Measurements from ENCODE around the gene MIEF2.
"Not testable (repeated sequence)": the region's sequence is repeated elsewhere in the genome, so short reads cannot be mapped to it uniquely, and the experiment has no call there.

Gene MIEF2, protein sequence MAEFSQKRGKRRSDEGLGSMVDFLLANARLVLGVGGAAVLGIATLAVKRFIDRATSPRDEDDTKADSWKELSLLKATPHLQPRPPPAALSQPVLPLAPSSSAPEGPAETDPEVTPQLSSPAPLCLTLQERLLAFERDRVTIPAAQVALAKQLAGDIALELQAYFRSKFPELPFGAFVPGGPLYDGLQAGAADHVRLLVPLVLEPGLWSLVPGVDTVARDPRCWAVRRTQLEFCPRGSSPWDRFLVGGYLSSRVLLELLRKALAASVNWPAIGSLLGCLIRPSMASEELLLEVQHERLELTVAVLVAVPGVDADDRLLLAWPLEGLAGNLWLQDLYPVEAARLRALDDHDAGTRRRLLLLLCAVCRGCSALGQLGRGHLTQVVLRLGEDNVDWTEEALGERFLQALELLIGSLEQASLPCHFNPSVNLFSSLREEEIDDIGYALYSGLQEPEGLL

DNA sequence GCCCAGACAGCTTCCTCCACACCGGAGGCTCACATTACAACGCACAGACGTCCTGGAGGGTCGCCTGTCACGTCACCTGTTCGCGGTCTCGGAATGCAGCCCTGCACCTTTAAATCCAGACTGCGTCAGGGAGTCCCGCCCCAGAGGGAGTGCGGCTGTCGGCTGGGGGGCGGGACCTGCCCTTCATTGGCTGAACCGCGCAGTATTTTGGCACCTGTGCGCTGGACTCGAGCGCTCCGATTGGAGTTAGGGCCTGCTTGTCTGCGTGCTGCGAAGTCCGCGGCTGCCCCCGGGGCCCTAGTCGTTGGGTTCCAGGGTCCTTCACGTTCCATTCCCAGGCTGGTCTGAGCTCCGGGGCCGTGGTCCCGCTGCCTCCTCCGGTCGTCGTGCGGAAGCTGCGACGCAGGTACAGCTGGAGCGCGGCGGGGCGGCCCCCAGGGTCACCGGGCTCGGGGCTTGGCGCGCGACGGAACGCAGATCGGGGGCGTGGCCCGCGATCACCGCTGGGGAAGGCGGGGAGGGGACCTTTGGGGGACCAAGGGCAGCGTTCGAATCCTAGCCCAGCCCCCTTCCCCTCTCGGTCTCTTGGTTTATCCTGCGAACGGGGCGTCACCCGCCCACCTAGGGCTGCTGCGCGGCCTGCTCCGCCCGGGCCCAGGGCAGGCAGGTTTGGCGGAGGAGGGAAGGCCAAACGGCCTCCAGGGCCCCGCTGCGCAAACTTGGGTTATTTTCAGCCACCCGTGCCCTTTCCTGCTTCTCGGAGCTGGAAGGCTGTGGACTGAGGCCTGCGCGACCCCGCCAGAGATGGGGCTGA, at the start of gene MIEF2:
Gene MIEF2, plus strand, starts transcription at position 331 of the 814 bp plus-strand sequence. CDS start 2,059 bp downstream, outside the sequence.
- peak; percentile 88 for DNase-seq (ENCODE audit: low read depth)

DNA sequence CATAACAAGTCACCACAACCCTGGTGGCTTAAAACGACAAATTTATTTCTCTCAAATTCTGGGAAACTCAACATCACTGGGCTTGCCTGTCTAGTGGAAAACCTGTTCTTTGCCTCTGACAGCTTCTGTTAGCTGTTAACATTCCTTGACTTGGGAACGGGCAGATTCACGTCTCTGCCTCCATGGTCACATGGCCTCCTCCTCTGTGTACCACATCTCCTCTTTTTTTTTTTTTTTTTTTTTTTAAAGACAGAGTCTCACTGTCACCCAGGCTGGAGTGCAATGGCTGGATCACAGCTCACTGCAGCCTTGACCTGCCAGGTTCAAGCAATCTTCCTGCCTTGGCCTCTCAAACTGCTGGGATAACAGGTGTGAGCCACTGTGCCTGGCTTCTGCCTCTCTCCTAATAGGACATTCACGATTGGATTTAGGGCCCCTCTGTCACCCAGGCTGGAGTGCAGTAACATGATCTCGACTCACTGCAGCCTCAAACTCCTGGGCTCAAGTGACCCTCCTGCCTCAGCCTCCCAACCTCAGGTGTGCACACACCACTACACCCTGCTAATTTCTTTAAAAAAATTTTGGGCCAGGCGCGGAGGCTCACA, 46.7 kb upstream of the MIEF2 start:
- no peak for DNase-seq (ENCODE audit: low read depth)

DNA sequence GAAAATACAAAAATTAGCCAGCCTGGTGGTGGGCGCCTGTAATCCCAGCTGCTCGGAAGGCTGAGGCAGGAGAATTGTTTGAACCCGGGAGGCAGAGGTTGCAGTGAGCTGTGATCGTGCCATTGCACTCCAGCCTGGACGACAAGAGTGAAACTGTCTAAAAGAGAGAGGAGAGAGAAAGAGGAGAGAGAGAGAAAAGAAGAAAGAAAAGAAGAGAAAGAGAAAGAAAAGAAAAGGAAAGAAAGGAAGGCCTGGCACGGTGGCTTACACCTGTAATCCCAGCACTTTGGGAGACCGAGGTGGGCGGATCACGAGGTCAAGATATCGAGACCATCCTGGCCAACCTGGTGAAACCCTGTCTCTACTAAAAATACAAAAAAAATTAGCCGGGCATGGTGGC, 43.6 kb upstream of the MIEF2 start:
- DNase-seq (ENCODE audit: low read depth): not testable (repeated sequence)

DNA sequence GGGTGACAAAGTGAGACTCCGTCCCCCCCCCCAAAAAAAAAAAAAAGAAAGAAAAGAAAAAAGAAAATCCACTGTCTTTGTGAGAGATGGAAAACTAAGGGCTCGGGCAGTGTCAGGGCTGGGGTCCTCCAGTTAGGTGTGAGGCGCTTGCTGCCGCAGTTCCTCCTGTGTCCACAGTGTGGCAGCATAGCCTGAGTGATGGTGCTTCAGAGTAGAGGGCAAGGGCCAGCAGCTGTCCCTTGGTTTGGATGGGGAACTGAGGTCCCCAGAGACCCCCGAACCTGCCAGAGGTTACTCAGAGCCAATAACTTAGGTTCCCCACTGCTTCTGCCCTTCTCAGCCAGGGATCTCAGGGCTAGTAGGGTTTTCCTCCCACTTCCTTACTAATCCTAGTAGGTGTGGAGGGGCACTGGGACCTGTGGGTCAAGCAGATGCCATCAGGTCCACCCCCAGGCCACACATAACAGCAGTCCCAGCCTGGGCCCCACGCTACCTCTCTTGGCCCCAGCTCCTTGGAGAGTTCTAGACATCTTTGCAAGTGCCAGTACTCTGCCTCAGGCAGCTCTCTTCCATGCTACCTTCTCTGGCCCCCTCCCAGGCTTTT, 42.9 kb upstream of the MIEF2 start:
- DNase-seq (ENCODE audit: low read depth): peak; percentile 46

DNA sequence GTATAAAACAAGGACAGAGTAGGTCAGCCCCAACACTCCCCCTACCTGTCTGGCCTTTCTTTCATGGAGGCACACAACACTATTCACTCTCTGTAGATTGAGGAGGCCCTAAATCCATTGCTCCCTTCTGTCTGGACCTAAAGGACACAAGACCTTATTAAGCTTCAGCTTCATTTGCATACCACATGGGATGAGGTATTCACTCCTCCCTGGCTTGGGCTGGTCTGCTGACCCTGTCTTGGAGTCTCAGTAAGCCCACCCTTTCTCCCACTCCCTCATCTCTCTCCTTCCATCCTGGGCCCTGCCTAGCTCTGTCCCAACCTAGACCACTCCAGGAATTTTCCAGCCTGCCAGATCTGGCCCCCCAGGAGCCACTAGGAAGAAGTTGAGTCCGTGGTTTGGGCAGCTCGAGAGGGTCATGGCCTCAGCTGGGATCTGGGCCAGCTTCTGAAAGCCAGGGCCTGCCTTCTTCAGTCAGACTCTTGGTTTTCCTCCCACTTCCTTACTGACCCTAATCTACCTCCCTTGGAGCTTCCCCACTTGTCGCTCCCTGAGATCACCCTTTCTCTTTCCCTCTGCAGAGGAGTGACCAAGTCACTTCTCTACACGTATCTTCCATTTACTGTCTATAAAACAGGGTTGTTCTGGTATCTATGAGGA, 41.6 kb upstream of the MIEF2 start:
- DNase-seq (ENCODE audit: low read depth): no peak

DNA sequence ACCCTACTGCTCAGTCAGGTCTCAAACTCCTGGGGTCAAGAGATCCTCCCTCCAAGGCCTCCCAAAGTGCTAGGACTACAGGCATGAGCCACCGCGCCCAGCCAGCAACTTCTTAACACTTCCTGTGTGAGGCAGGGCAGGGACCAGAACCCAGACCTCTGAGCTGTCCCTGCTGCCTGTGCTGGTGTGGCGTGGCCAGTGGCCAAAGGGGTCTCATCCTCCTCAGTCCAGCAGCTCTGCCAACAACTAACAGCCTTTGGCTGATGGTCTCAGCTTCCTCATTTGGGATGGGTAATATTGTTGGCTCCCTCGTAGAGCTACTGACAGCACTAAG, 36.4 kb upstream of the MIEF2 start:
- no peak for DNase-seq (ENCODE audit: low read depth)

DNA sequence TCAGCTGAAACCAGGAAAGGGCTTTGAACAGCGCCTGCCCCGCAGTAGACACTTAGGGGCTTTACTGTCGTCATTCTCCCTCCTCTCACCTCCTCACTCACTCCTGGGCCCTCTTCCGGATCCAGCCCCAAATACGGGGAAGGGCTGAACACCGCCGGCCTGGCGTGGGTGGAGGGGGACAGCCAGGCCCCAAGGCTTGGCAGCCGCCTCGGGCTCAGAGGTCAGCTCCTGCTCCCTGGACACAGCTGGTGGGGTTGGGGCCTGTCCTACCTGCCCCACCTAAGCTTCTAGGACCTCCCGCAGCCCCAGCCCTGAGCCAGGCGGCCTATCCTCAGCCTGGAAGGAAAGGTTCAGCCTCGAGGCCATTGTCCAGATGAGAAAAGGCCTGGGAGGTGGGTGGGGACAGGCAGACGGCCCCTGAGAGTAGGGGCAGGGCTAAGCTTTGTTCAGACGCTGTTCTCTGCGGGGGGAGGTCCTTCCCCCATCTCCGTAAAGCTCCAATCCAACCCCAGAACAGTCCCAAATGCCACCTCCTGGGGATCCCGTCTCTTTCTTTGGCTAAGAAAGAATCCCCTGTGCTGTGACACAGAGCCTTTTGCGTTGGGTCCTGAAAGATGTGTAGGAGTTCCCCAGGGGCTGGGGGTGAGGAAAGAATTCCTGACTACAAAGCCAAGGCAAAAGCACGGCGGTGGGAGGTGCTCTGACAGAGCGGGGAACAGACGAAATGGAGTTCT, 35.9 kb upstream of the MIEF2 start:
- no peak for DNase-seq (ENCODE audit: low read depth)

DNA sequence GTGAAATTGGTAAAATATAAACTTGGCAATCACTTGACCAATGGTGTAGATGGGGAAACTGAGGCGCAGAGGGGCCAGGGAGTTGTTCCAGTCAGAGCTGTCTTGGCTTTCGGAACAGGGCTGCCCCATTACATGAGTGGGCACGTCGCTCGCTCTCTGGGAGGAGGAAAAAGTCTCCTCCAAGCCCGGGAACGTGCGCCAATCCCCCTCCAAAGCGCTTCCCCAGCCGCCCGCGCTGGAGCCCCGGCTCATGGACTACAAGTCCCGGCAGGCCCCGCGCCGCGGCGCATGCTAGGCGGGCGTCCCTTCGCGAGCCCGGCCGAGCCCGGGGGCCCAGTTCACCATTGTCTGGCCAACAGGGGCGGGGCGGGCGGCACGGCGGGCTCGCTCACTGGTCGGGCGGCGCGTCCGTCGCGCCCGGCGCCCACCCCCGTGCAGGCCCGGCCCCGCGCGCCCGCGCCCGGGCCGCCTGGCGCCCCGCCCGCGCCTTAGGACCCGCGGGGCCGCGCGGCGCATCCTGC, 35.3 kb upstream of the MIEF2 start, which contains the start of gene LLGL1:
Gene LLGL1, plus strand, starts transcription at position 515 of the 521 bp plus-strand sequence. CDS start 48 bp downstream, outside the sequence.
- DNase-seq (ENCODE audit: low read depth): peak; percentile 96

DNA sequence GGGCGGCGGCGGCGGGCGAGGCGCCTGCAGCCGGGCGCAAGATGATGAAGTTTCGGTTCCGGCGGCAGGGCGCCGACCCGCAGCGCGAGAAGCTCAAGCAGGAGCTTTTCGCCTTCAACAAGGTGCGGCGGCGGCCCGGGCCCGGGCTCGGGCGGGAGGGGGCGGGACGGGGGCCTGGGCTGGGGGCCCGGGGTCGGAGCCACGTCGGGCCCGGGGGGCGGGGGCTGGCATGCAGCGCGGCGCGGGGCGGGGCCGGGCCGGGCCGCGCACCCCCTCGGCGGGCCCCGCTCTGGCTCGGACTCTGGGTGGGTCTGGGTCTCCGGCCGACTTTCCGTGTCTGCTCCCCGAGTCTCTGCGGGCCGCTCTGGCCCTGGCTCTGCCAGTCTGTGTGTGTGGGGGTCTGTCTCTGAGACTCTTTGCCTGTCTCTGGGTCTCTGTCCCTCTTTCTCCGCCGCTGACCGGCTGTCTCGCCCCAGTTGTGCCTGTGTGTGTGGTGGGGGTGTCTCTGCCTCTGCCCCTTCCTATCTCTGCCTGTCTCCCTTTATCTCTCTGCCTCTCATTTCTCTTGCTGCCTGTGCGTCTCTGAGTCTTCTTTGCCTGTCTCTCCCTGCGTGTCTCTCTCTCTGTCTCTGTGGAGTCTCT, 34.7 kb upstream of the MIEF2 start:
- no peak for DNase-seq (ENCODE audit: low read depth)

DNA sequence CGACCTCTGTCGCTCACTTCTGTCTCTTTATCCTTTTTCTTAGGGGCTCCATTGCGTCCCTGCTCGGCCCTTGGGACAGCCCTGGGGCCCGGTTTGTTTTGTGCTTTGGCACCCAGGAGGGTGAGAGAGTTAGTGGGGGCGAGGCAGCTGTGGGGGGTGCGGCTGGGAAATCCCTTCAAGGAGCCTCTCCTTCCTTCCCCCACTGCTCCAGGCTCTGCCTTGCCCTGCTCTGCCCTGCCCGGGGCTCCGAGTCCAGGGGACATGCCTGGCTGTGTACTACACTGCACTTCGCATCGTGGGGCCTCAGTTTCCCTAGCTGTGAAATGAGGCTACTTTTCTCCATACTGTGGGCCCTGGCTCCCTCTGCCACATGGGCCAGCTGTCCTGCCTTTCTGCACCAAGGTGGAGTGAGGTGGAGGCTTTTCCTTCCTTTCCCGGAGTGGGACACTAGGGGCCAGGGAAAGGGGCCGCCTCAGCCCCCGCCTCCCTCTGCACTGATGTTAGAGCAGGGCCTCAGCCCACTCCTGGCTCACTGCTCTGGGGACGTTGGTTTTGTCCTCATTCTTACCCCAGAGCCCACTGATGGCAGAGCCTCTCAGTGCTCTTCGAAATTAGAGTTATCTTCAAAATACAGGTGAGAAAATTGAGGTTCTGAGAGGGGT, 34.0 kb upstream of the MIEF2 start:
- DNase-seq (ENCODE audit: low read depth): no peak

DNA sequence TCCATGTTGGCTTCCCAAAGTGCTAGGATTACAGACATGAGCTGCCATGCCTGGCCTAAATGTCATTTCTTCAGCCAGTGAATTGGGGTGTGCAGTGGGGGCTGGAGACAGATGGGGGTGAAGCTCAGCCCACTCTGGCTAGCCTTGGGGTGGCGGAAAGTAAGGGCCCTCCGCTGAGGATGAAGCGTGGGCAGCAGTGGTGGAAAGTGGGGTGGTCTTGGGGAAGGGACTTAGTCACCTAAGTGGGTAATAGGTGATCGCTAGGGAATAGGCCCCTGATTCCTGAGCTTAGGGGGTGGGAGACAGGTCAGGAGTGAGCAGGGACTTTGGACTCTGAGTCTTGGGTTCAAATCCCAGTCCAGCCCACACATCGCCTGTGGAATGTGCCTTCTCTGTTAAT, 32.8 kb upstream of the MIEF2 start:
- no peak for DNase-seq (ENCODE audit: low read depth)

DNA sequence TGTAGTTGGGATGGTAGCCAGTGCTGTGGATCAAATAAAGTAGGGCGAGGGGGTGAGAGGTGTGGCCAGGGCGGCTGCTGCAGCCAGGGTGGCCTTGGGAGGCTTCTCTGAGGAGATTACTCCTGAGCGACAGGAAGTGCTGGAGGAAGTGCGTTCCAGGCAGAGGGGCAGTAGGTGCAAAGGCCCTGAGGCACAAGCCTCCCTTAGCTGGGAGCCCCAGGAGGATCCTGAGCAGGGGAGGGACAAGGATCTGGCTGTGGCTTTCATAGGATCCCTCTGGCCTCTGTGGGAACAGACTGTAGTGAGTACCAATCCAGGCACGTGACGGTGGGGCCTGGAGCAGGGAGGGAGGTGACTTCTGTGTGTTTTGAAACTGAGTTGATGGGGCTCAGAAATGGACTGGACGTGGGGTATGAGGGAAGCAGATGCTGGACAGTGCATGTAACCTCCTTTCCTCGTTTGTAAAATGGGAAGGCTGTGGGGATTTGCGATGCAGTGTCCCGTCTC, 32.2 kb upstream of the MIEF2 start:
- no peak for DNase-seq (ENCODE audit: low read depth)

DNA sequence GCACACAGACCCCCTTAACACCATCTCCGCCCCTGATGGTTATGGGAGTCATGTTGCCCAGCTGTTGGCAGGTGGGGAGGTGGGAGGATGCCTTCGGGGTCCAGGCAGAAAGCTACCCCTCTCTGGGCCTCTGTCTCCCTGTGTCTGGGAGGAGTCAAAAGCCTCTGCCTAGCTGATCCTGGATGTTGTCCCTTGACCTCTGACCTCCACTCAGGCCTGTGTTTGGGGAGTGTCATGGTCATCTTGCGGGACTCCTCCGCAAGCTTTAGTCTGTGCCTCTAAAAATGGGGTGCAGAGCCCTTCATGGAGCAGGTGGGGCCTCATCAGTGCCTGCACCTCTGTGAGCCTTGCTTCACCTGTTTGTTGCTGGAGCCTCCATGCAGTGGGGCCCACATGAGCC, 31.2 kb upstream of the MIEF2 start:
- no peak for DNase-seq (ENCODE audit: low read depth)

DNA sequence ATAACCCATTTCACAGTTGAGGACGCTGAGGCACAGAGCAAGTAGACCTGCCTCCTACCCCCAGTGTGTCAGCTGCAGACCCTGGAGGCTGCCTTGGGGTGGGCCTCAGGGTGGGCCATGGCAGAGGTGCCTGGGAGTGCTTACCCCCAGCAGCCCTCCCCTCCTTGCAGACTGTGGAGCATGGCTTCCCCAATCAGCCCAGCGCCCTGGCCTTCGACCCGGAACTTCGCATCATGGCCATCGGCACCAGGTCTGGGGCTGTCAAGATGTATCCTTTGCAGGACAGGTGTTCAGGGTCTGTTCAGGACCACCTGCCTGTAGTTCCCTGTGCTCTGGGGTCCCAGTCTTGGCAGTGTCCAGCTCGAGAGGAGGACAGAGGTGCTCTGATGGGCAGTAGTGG, 30.7 kb upstream of the MIEF2 start:
- DNase-seq (ENCODE audit: low read depth): no peak

DNA sequence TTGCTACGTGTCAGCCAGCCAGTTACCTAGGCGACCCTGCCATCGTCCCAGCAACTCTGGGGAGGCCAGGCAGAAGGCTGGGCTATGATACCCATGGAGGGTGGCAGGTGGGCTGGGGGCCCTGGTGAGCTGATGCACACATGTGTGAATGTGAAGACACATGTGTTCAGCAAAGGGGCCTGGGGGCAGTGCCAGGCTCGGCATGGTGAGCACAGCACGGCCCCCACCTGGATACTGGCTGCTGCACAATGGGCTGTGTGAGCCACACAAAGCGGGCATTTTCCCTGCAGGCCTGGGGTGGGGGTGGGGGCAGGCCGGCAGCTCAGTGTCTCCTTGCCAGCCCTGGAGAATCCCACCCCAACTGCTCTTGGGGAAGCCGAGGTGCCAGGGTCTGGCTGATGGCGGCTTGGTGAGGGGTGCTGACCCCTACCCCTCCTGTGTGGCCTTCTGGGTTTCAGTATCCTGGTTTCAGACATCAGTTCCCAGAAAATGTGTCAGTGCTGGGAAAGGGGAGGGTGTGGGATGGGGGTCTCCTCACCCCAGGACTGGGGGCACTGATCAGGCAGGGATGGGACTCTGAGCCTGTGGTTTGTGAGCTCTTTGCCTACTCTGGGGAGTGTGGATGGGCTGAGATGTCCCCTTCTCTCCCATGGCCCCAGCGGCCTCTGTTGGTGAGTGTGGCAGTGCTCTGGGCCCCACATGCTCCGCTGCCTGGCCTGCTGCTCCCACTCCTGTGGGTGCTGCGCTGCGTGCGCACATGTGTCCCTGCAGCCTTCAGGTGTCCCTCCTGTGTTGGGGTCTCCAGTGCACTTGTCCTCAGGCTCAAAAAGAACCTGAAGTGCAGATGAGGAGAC, 29.9 kb upstream of the MIEF2 start:
- no peak for DNase-seq (ENCODE audit: low read depth)

DNA sequence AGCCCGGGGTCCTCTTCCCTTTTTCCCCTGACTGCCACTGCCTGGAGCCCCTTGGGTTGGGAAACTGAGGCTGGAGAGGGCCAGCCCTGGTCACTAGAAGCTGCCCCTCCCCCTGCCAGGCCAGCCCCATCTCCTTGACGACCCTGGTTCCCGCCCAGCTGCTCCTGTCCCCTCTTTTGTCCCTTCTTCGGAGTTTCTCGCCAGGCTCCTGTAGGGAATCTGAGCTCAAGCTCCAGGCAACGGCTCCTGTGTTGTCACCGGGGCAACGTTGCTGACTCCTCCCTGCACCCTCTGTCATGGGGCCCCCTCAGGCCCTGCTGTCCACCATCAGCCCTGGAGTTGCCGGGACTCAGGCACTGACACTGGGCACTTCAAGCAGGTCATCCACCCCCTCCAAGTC, 29.3 kb upstream of the MIEF2 start:
- DNase-seq (ENCODE audit: low read depth): no peak

DNA sequence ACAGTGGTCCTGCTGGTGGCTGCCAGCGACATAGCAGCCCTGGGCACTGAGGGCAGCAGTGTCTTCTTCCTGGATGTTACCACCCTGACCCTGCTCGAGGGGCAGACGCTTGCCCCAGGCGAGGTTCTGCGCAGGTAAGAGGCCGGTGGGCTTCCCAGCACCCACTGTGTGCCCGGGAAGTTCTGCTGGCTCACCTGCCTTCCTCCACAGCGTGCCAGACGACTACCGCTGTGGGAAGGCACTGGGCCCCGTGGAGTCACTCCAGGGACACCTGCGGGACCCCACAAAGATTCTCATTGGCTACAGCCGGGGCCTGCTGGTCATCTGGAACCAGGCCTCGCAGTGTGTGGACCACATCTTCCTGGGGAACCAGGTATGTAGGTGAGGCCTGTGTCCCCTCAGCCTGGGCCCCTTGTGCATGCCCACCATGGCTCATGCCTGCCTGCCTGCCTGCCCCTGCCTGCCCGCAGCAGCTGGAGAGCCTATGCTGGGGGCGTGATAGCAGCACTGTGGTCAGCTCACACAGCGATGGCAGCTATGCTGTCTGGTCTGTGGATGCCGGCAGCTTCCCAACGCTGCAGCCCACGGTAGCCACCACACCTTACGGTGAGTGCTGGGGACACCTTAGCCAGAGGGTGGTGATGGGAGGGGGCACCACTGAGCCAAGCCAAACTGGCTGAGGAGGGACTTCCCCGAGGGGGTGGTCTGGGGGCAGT, 26.5 kb upstream of the MIEF2 start:
- DNase-seq (ENCODE audit: low read depth): no peak

DNA sequence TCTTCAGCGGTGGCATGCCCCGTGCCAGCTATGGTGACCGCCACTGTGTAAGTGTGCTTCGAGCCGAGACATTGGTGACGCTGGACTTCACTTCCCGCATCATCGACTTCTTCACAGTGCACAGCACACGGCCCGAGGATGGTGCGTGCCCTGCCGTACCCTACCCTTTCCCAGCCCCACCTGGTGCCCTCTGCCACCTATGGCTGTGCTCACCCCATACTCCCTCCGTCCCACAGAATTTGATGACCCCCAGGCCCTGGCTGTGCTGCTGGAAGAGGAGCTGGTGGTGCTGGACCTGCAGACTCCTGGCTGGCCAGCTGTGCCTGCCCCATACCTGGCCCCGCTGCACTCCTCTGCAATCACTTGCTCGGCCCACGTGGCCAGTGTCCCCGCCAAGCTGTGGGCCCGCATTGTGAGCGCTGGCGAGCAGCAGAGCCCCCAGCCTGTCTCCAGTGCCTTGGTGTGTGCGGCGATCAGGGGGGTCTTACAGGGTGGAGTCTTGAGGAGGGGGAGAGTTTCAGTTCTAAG, 25.5 kb upstream of the MIEF2 start:
- DNase-seq (ENCODE audit: low read depth): no peak

Measured in activated T-helper 1 cell treated with Interleukin-2 at 50 U/mL for 16 hours (primary cell).